B cell (primary cell): ENCODE results near the gene TIMM44. TPM values are rescaled to one million over a fixed set of nuclear protein-coding genes. Genes with fewer than 3 reads are reported as not detected.

Experiments
- ATAC-seq: fragments of 200-7000 bp; cut with Tn5 transposase; one replicate; pipeline ENCODE4 v1.10.0; 2021; ENCODE audit warnings: low read depth, mild to moderate bottlenecking, moderate number of reproducible peaks, moderate library complexity
- CTCF ChIA-PET: fragments of 350-600 bp; sonication (Branson Sonifier 250); formaldehyde crosslinking; loops from one replicate; lab custom pipeline; 2021; ENCODE audit warnings: antibody characterized with exemption, inconsistent platforms; lab: Charles Lee
- POLR2A ChIA-PET: fragments of 350-600 bp; sonication (Branson Sonifier 250); formaldehyde crosslinking; loops from one replicate; lab custom pipeline; 2021; ENCODE audit warnings: antibody characterized with exemption; lab: Charles Lee
- DNase-seq: peaks from one replicate; pipeline ENCODE4 v3.0.0; 2013
- H2AFZ ChIP-seq: 2 replicates; pipeline ENCODE4 v1.6.1; 2012; ENCODE audit warnings: mild to moderate bottlenecking, low read depth, low read length; ENCODE audit not compliant: insufficient read depth, poor library complexity, severe bottlenecking
- H3K27ac ChIP-seq, 2 donors: 1 replicate in 1 of 2; 2 replicates in 1 of 2; pipeline ENCODE4 v1.5.1; 2012 to 2013; ENCODE audit warnings: low read length in 2 of 2, mild to moderate bottlenecking in 2 of 2, moderate library complexity in 1 of 2
- H3K27me3 ChIP-seq, 4 experiments: fragments of 200-600 bp in 1 of 4; sonication (generic) in 1 of 4; replicated peaks in 1 of 4; 1 replicate in 2 of 4; 2 replicates in 2 of 4; pipeline versions ENCODE4 v1.6.1 to v1.7.0; 2013 to 2016; ENCODE audit warnings: low read length in 3 of 4, mild to moderate bottlenecking in 2 of 4, mixed read lengths in 1 of 4, moderate library complexity in 1 of 4; ENCODE audit not compliant: insufficient read depth in 4 of 4, control insufficient read depth in 3 of 4; ENCODE audit errors: control extremely low read depth in 1 of 4
- H3K36me3 ChIP-seq, 2 experiments: replicated peaks in 1 of 2; 1 replicate in 1 of 2; 2 replicates in 1 of 2; pipeline versions ENCODE4 v1.6.1 to v1.7.1; 2013; ENCODE audit warnings: low read length in 1 of 2; ENCODE audit not compliant: insufficient read depth in 2 of 2, control insufficient read depth in 1 of 2; ENCODE audit errors: control extremely low read depth in 1 of 2, extremely low read depth in 1 of 2
- H3K4me1 ChIP-seq, 2 donors: fragments of 200-600 bp in 1 of 2; sonication (generic) in 1 of 2; 1 replicate in 1 of 2; 2 replicates in 1 of 2; pipeline versions ENCODE4 v1.5.1 to v1.6.1; 2013 to 2017; ENCODE audit warnings: low read length in 2 of 2; ENCODE audit not compliant: control insufficient read depth in 2 of 2, insufficient read depth in 2 of 2
- H3K4me2 ChIP-seq: replicated peaks from 2 replicates; pipeline ENCODE3; 2012; ENCODE audit warnings: mild to moderate bottlenecking, low read depth, low read length; ENCODE audit not compliant: poor library complexity, severe bottlenecking
- H3K4me3 ChIP-seq, 5 experiments: fragments of 200-600 bp in 1 of 5; sonication (generic) in 1 of 5; 1 replicate in 3 of 5; 2 replicates in 2 of 5; pipeline versions ENCODE4 v1.5.1 to v1.7.0; 2011 to 2016; ENCODE audit warnings: low read length in 4 of 5, mild to moderate bottlenecking in 4 of 5, low read depth in 2 of 5, control low read depth in 1 of 5, moderate library complexity in 1 of 5; ENCODE audit not compliant: insufficient read depth in 1 of 5; ENCODE audit errors: control extremely low read depth in 1 of 5, extremely low read depth in 1 of 5
- H3K79me2 ChIP-seq: fragments of 200-600 bp; sonication (generic); one replicate; pipeline ENCODE4 v1.6.0; 2016; ENCODE audit warnings: low read length; ENCODE audit not compliant: control insufficient read depth, insufficient read depth
- H3K9ac ChIP-seq: fragments of 200-600 bp; sonication (generic); 2 replicates; pipeline ENCODE4 v1.6.1; 2017; ENCODE audit warnings: mild to moderate bottlenecking, low read length, moderate library complexity
- H3K9me3 ChIP-seq, 3 donors: one replicate each; pipeline versions ENCODE4 v1.6.1 to v1.7.1; 2013; ENCODE audit warnings: low read length in 2 of 3; ENCODE audit not compliant: control insufficient read depth in 2 of 3, insufficient read depth in 1 of 3; ENCODE audit errors: control extremely low read depth in 1 of 3
- H4K20me1 ChIP-seq: 2 replicates; pipeline ENCODE4 v1.6.0; 2012; ENCODE audit warnings: mild to moderate bottlenecking, low read length; ENCODE audit not compliant: insufficient read depth, control insufficient read depth, poor library complexity, severe bottlenecking
- H3K27ac Mint-ChIP-seq: one replicate; pipeline ENCODE4 v1.8.0; 2021; ENCODE audit warnings: mixed read lengths
- H3K27me3 Mint-ChIP-seq: one replicate; pipeline ENCODE4 v1.8.0; 2021; ENCODE audit warnings: mixed read lengths
- H3K4me1 Mint-ChIP-seq: one replicate; pipeline ENCODE4 v1.8.0; 2021; ENCODE audit warnings: mixed read lengths
- H3K4me3 Mint-ChIP-seq: one replicate; pipeline ENCODE4 v1.8.0; 2021; ENCODE audit warnings: mixed read lengths
- H3K9me3 Mint-ChIP-seq: one replicate; pipeline ENCODE4 v1.8.0; 2022; ENCODE audit warnings: mixed read lengths; ENCODE audit not compliant: insufficient read depth
- EZH2 ChIP-seq: IDR thresholded peaks from 2 replicates; pipeline ENCODE4 v1.6.1; 2012; ENCODE audit warnings: borderline replicate concordance, low read depth, mild to moderate bottlenecking, moderate library complexity, low read length; ENCODE audit not compliant: insufficient read depth, poor library complexity, severe bottlenecking
- WGBS: methylation state at CpG from one replicate; pipeline ENCODE4 v1.1.5; 2013; ENCODE audit warnings: missing lambda C conversion rate; ENCODE audit not compliant: insufficient coverage; 5-methylcytosine and 5-hydroxymethylcytosine counted together
- intact Hi-C: fragments of 100-400 bp; cut with micrococcal nuclease; formaldehyde crosslinking; loops from one replicate; pipeline ENCODE4 v1.10.0; 2022
- polyA plus RNA-seq: library from polyadenylated mRNA; depleted of rRNA; stranded (reverse); fragments of >200 nt; gene quantifications from 2 replicates; pipeline ENCODE4 v1.2.3, GENCODE V29; 2012
- total RNA-seq, 2 donors: library from RNA; stranded (reverse); fragments of 120-200 nt in 1 of 2; gene quantifications; 1 replicate in 1 of 2; 2 replicates in 1 of 2; pipeline versions ENCODE4 v1.2.3 to v1.2.4, GENCODE V29; 2013 to 2022
- TF ChIP-seq, protein P1 (sequence below): fragments of 200-600 bp; IDR thresholded peaks from one replicate; pipeline ENCODE4 v1.8.0; 2022; ENCODE audit warnings: antibody characterized with exemption, mild to moderate bottlenecking

Gene TIMM44
- total and polyA plus RNA-seq, 2 donors (not counting 1 experiment from before 2014, with no cell fraction given) = 48.9 to 66.5 TPM

DNA sequence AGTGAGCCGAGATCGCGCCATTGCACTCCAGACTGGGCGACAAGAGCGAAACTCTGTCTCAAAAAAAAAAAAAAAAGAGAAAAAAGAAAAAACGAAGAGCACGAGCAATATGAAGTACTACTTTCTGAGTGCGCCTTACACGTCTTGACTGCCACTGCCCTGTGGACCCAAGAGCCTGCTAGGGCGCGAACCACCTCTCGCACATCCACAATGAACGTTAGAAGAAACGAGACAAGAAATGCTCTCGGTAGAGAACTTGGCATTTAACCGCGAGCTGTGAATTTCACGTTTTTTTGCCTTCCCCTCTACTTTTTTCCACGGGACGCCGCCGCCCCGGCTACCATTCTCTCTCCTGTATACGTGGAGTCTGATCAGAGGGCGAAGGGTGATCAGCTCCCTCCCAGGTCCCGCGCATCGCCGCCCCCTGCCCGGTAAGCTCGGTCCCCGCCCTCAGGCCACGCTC lies 454 bp downstream of the TIMM44 start:
- peaks cover 12 to 21% of the 10 kb centered on the region in 2 donors for H3K4me1 ChIP-seq
- Mint-ChIP-seq H3K4me1 (peaks cover 30% of the 10 kb centered on the region), H3K9me3 (no peaks in the 10 kb centered on the region), H3K27ac (peak overlapping the region; percentile 97), H3K4me3 (peak overlapping the region; percentile 96), H3K27me3 (no peaks in the 10 kb centered on the region)
- H4K20me1 ChIP-seq = no peaks in the 10 kb centered on the region
- peak overlapping the region; percentile 84 for H3K4me2 ChIP-seq
- H3K36me3 ChIP-seq = peaks cover 0 to 19% of the 10 kb centered on the region in 2 experiments
- ChIA-PET POLR2A (interaction anchor here (0.9 to 3.2 kb wide), 8 partner anchors 14 to 447 kb away, joined by 3 to 29 read pairs (median 4); partner anchors contain the start of genes MAP2K7, PET100, RAB11B and SNAPC2), CTCF (interaction anchor here (0.7 to 3.9 kb wide), 17 partner anchors 8 to 375 kb away, joined by 3 to 28 read pairs (median 8); partner anchors contain the start of genes ELAVL1, PET100 and SNAPC2)
- no peaks in the 10 kb centered on the region for H3K9me3 ChIP-seq
- no peaks in the 10 kb centered on the region for H3K27me3 ChIP-seq
- H3K79me2 ChIP-seq = peaks cover 40% of the 10 kb centered on the region
- H3K4me3 ChIP-seq = peak overlapping the region; percentile 70 to 97 (median 87)
- no peak for DNase-seq
- peak overlapping the region; percentile 94 to 99 for H3K27ac ChIP-seq
- peak; percentile 1 for ATAC-seq
- 10% methylated on average over 31 of the region's 33 CpGs for WGBS
- TF ChIP-seq, protein P1, sequence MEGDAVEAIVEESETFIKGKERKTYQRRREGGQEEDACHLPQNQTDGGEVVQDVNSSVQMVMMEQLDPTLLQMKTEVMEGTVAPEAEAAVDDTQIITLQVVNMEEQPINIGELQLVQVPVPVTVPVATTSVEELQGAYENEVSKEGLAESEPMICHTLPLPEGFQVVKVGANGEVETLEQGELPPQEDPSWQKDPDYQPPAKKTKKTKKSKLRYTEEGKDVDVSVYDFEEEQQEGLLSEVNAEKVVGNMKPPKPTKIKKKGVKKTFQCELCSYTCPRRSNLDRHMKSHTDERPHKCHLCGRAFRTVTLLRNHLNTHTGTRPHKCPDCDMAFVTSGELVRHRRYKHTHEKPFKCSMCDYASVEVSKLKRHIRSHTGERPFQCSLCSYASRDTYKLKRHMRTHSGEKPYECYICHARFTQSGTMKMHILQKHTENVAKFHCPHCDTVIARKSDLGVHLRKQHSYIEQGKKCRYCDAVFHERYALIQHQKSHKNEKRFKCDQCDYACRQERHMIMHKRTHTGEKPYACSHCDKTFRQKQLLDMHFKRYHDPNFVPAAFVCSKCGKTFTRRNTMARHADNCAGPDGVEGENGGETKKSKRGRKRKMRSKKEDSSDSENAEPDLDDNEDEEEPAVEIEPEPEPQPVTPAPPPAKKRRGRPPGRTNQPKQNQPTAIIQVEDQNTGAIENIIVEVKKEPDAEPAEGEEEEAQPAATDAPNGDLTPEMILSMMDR = no peak
- TF ChIP-seq EZH2 = no peak
- H2AFZ ChIP-seq = peak overlapping the region; percentile 94
- H3K9ac ChIP-seq = peak overlapping the region; percentile 100
- intact Hi-C loops = loop anchor here (1.0 to 5.0 kb wide), 8 partner anchors 18 to 447 kb away; partner anchors contain the start of genes MAP2K7, PET100, RAB11B and SNAPC2
